HL-60 (cell line): Measurements from ENCODE around the gene GOLT1A.

ENCODE experiments used
- CTCF ChIP-seq: IDR thresholded peaks from one replicate; pipeline ENCODE4 v1.5.1; 2011; ENCODE audit warnings: low read length, control low read depth, inconsistent platforms; ENCODE audit not compliant: insufficient read depth
- TF ChIP-seq, protein P1 (sequence below): IDR thresholded peaks from 2 replicates; pipeline ENCODE4 v1.6.1; 2012; ENCODE audit warnings: low read depth; ENCODE audit not compliant: insufficient replicate concordance

GRCh38 chr1:204194771-204195170 lies 19.0 kb downstream of the GOLT1A start:
- TF ChIP-seq, protein P1, sequence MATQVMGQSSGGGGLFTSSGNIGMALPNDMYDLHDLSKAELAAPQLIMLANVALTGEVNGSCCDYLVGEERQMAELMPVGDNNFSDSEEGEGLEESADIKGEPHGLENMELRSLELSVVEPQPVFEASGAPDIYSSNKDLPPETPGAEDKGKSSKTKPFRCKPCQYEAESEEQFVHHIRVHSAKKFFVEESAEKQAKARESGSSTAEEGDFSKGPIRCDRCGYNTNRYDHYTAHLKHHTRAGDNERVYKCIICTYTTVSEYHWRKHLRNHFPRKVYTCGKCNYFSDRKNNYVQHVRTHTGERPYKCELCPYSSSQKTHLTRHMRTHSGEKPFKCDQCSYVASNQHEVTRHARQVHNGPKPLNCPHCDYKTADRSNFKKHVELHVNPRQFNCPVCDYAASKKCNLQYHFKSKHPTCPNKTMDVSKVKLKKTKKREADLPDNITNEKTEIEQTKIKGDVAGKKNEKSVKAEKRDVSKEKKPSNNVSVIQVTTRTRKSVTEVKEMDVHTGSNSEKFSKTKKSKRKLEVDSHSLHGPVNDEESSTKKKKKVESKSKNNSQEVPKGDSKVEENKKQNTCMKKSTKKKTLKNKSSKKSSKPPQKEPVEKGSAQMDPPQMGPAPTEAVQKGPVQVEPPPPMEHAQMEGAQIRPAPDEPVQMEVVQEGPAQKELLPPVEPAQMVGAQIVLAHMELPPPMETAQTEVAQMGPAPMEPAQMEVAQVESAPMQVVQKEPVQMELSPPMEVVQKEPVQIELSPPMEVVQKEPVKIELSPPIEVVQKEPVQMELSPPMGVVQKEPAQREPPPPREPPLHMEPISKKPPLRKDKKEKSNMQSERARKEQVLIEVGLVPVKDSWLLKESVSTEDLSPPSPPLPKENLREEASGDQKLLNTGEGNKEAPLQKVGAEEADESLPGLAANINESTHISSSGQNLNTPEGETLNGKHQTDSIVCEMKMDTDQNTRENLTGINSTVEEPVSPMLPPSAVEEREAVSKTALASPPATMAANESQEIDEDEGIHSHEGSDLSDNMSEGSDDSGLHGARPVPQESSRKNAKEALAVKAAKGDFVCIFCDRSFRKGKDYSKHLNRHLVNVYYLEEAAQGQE = no peak
- TF ChIP-seq CTCF = no peak
